CD14-positive monocyte (primary cell): ENCODE results near the gene TBCCD1. TPM values are rescaled to one million over a fixed set of nuclear protein-coding genes. Genes with fewer than 3 reads are reported as not detected.

ENCODE experiments used
- DNase-seq, 3 donors: peaks; one replicate each; pipeline ENCODE4 v3.0.0-alpha.2; 2011 to 2022
- H2AFZ ChIP-seq: 2 replicates; pipeline ENCODE4 v1.6.0; 2012; ENCODE audit warnings: mild to moderate bottlenecking, low read depth, low read length, inconsistent platforms; ENCODE audit not compliant: insufficient read depth, poor library complexity, severe bottlenecking
- H3K27ac ChIP-seq, 2 donors: 1 replicate in 1 of 2; 2 replicates in 1 of 2; pipeline ENCODE4 v1.5.1; 2012 to 2013; ENCODE audit warnings: low read length in 2 of 2, control low read depth in 1 of 2, inconsistent platforms in 1 of 2, low read depth in 1 of 2, mild to moderate bottlenecking in 1 of 2
- H3K27me3 ChIP-seq, 2 donors: one replicate each; pipeline versions ENCODE4 v1.6.0 to v1.6.1; 2011 to 2013; ENCODE audit warnings: low read length in 2 of 2; ENCODE audit not compliant: control insufficient read depth in 2 of 2, insufficient read depth in 2 of 2
- H3K36me3 ChIP-seq, 2 donors: replicated peaks in 1 of 2; 1 replicate in 1 of 2; 2 replicates in 1 of 2; pipeline versions ENCODE4 v1.5.1 to v1.6.1; 2012 to 2013; ENCODE audit warnings: low read length in 2 of 2, control low read depth in 1 of 2, inconsistent platforms in 1 of 2, mild to moderate bottlenecking in 1 of 2; ENCODE audit not compliant: insufficient read depth in 2 of 2, control insufficient read depth in 1 of 2
- H3K4me1 ChIP-seq, 2 donors: 1 replicate in 1 of 2; 2 replicates in 1 of 2; pipeline versions ENCODE4 v1.5.1 to v1.6.1; 2012 to 2013; ENCODE audit warnings: low read length in 2 of 2, control low read depth in 1 of 2, inconsistent platforms in 1 of 2, mild to moderate bottlenecking in 1 of 2, moderate library complexity in 1 of 2; ENCODE audit not compliant: insufficient read depth in 2 of 2, control insufficient read depth in 1 of 2
- H3K4me2 ChIP-seq: replicated peaks from 2 replicates; pipeline ENCODE3; 2012; ENCODE audit warnings: low read length, moderate library complexity, mild to moderate bottlenecking; ENCODE audit not compliant: poor library complexity, severe bottlenecking; ENCODE audit errors: extremely low read depth
- H3K4me3 ChIP-seq, 3 experiments: fragments of 200-600 bp in 1 of 3; sonication (generic) in 1 of 3; replicated peaks in 1 of 3; 1 replicate in 2 of 3; 2 replicates in 1 of 3; pipeline ENCODE4 v1.5.1; 2011 to 2013; ENCODE audit warnings: low read length in 3 of 3, mild to moderate bottlenecking in 3 of 3, control low read depth in 2 of 3, low read depth in 2 of 3, inconsistent platforms in 1 of 3, moderate library complexity in 1 of 3
- H3K79me2 ChIP-seq: 2 replicates; pipeline ENCODE4 v1.6.0; 2012; ENCODE audit warnings: mild to moderate bottlenecking, control low read depth, inconsistent platforms, low read length, moderate library complexity; ENCODE audit not compliant: insufficient read depth
- H3K9ac ChIP-seq: 2 replicates; pipeline ENCODE4 v1.6.0; 2017; ENCODE audit warnings: low read length, mild to moderate bottlenecking; ENCODE audit not compliant: insufficient read depth, poor library complexity, severe bottlenecking
- H3K9me3 ChIP-seq, 2 donors: replicated peaks in 1 of 2; 1 replicate in 1 of 2; 2 replicates in 1 of 2; pipeline versions ENCODE4 v1.5.1 to v1.6.1; 2012 to 2013; ENCODE audit warnings: low read length in 2 of 2, control low read depth in 1 of 2; ENCODE audit not compliant: control insufficient read depth in 1 of 2, insufficient read depth in 1 of 2
- H4K20me1 ChIP-seq: 2 replicates; pipeline ENCODE4 v1.6.0; 2012; ENCODE audit warnings: mild to moderate bottlenecking, low read length, control low read depth, moderate library complexity; ENCODE audit not compliant: insufficient read depth
- H3K27ac Mint-ChIP-seq, 7 donors: one replicate each; pipeline ENCODE4 v1.8.0; 2020; ENCODE audit warnings: mild to moderate bottlenecking in 7 of 7, mixed read lengths in 7 of 7, moderate library complexity in 6 of 7, inconsistent platforms in 2 of 7
- H3K27me3 Mint-ChIP-seq, 3 donors: one replicate each; pipeline ENCODE4 v1.8.0; 2021 to 2022; ENCODE audit warnings: low read depth in 3 of 3, mild to moderate bottlenecking in 3 of 3, mixed read lengths in 3 of 3, moderate library complexity in 3 of 3, inconsistent platforms in 1 of 3
- H3K36me3 Mint-ChIP-seq, 2 donors: one replicate each; pipeline ENCODE4 v1.8.0; 2020; ENCODE audit warnings: mixed read lengths in 2 of 2, inconsistent platforms in 1 of 2, mild to moderate bottlenecking in 1 of 2
- H3K4me1 Mint-ChIP-seq: one replicate; pipeline ENCODE4 v1.8.0; 2020; ENCODE audit warnings: mild to moderate bottlenecking, mixed read lengths
- H3K4me3 Mint-ChIP-seq, 2 donors: one replicate each; pipeline ENCODE4 v1.8.0; 2020; ENCODE audit warnings: mild to moderate bottlenecking in 2 of 2, mixed read lengths in 2 of 2, moderate library complexity in 1 of 2
- H3K9me3 Mint-ChIP-seq, 7 donors: one replicate each; pipeline ENCODE4 v1.8.0; 2020 to 2022; ENCODE audit warnings: mixed read lengths in 7 of 7, mild to moderate bottlenecking in 6 of 7, moderate library complexity in 6 of 7, inconsistent platforms in 2 of 7
- CTCF ChIP-seq: fragments of 200-600 bp; IDR thresholded peaks from one replicate; pipeline ENCODE4 v1.8.0; 2022; ENCODE audit warnings: antibody characterized with exemption, mild to moderate bottlenecking
- WGBS: methylation state at CpG from one replicate; pipeline ENCODE4 v1.1.5; 2013; ENCODE audit warnings: missing lambda C conversion rate; ENCODE audit not compliant: insufficient coverage; 5-methylcytosine and 5-hydroxymethylcytosine counted together
- intact Hi-C, 2 donors: fragments of 100-400 bp; cut with micrococcal nuclease; formaldehyde crosslinking; loops; one replicate each; pipeline versions ENCODE4 v1.15.0 to v1.15.1; 2023
- polyA plus RNA-seq, 3 donors: library from polyadenylated mRNA; depleted of rRNA in 1 of 3; unstranded in 2 of 3; stranded (reverse) in 1 of 3; fragments of 300-500 nt in 2 of 3; fragments of >200 nt in 1 of 3; fragmentation: Illumina TruSeq in 2 of 3; gene quantifications; 1 replicate in 2 of 3; 2 replicates in 1 of 3; pipeline ENCODE4 v1.2.3, GENCODE V29; 2012 to 2021

TBCCD1 gene
- polyA plus RNA-seq, 3 donors: 9.2 to 9.6 (median 9.6) TPM

- no peak for DNase-seq
- no peak overlapping the region for H3K4me3 ChIP-seq
- TF ChIP-seq CTCF: no peak
- Mint-ChIP-seq H3K4me1 (peaks cover 7% of the 10 kb centered on the region), H3K4me3 (no peak overlapping the region), H3K27ac (no peak overlapping the region), H3K9me3 (peaks cover 0 to 3% (median 0%) of the 10 kb centered on the region in 7 donors), H3K27me3 (peaks cover 1 to 6% (median 1%) of the 10 kb centered on the region in 3 donors), H3K36me3 (no peaks in the 10 kb centered on the region)
- H2AFZ ChIP-seq: no peak overlapping the region
- H3K79me2 ChIP-seq: no peaks in the 10 kb centered on the region
- H3K27ac ChIP-seq: no peak overlapping the region
- intact Hi-C loops: no loop called here
- 83% methylated on average over 4 of the region's 6 CpGs for WGBS
- no peaks in the 10 kb centered on the region for H4K20me1 ChIP-seq
- H3K27me3 ChIP-seq: no peaks in the 10 kb centered on the region
- H3K9me3 ChIP-seq: no peaks in the 10 kb centered on the region
- H3K9ac ChIP-seq: no peak overlapping the region
- H3K4me1 ChIP-seq: no peaks in the 10 kb centered on the region
- H3K4me2 ChIP-seq: no peak overlapping the region
- no peaks in the 10 kb centered on the region for H3K36me3 ChIP-seq
Measured at GRCh38 chr3:186526256-186526606, 40.9 kb downstream of the TBCCD1 start.

DNA sequence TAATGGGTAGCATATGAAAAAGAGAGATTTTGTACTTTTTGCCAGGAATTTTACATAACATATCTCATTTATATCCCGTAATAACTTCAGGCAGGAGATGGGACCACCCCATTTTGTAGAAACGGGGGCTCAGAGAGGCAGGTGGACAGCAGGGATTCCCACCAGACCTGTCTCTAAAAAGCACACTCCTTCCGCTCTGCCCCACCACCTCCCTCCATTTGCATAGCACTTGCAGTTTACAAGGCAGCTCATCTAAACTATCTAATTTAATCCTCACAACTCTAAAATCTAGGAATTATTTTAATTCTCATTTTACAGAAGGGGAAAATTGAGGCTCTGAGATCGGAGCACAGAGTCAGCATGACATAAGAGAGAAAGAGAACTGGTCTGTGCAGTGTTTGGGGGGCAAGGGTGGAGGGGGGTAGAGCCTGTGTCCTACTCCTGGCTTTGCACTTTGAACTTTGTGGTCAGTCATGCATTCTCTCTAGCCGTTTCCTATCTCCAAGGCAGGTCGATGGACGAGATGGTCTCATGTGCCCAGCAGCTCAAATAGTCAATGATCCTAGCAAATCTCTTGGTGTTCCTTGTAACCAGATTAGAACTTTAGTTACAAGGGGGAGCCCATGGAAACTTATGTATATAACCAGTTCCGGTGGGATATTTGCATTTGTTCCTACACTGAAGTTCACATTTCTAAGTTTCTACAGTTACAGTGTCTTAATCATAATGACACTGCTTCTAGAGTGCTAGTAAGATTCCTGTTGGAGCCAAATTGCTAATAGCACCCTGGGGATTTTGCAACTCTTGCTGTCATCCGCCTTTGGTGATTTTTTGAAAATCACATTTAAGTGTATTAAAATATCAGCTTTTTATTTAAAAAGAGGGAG is 41.5 kb downstream of the TBCCD1 start:
- WGBS: 81% methylated on average over 6 of the region's 9 CpGs

More for the DNA sequence above, 41.5 kb downstream of the TBCCD1 start:
- Histone ChIP-seq H3K9ac (no peak overlapping the region), H2AFZ (no peak overlapping the region), H3K4me2 (no peak overlapping the region), H3K79me2 (no peaks in the 10 kb centered on the region), H3K4me3 (no peak overlapping the region), H3K27ac (no peak overlapping the region), H3K4me1 (no peaks in the 10 kb centered on the region), H3K9me3 (no peaks in the 10 kb centered on the region), H3K27me3 (no peaks in the 10 kb centered on the region), H4K20me1 (no peaks in the 10 kb centered on the region), H3K36me3 (no peaks in the 10 kb centered on the region)
- Mint-ChIP-seq H3K36me3 (no peaks in the 10 kb centered on the region), H3K27me3 (peaks cover 1 to 6% (median 1%) of the 10 kb centered on the region in 3 donors), H3K4me3 (no peak overlapping the region), H3K27ac (no peak overlapping the region), H3K9me3 (peaks cover 0 to 3% (median 0%) of the 10 kb centered on the region in 7 donors), H3K4me1 (peaks cover 7% of the 10 kb centered on the region)
- TF ChIP-seq CTCF: no peak
- intact Hi-C loops: no loop called here
- no peak for DNase-seq
